Left lung (tissue), 10 donors: ENCODE measurements around the gene CCDC200. TPM values are rescaled to one million over a fixed set of nuclear protein-coding genes. Genes with fewer than 3 reads are reported as not detected.
"Not testable (repeated sequence)": the region's sequence is repeated elsewhere in the genome, so short reads cannot be mapped to it uniquely, and the experiment has no call there.

ENCODE experiments used
- ATAC-seq: fragments of 200-7000 bp; cut with Tn5 transposase; one replicate; pipeline ENCODE4 v1.9.1; 2020; ENCODE audit warnings: moderate library complexity
- DNase-seq, 4 donors: peaks; one replicate each; pipeline ENCODE4 v3.0.0-alpha.2; 2013 to 2020
- H3K27ac ChIP-seq, 2 donors: fragments of 200-600 bp; sonication (generic) in 1 of 2; one replicate each; pipeline versions ENCODE4 v1.5.0 to v1.8.0; 2020 to 2021
- H3K27me3 ChIP-seq, 2 donors: fragments of 200-600 bp; sonication (generic) in 1 of 2; one replicate each; pipeline versions ENCODE4 v1.5.0 to v1.8.0; 2020 to 2021
- H3K36me3 ChIP-seq, 2 donors: fragments of 200-600 bp; sonication (generic) in 1 of 2; one replicate each; pipeline versions ENCODE4 v1.5.0 to v1.8.0; 2020 to 2021
- H3K4me1 ChIP-seq, 2 donors: fragments of 200-600 bp; one replicate each; pipeline ENCODE4 v1.8.0; 2021
- H3K4me3 ChIP-seq, 2 donors: fragments of 200-600 bp; sonication (generic) in 1 of 2; one replicate each; pipeline versions ENCODE4 v1.5.0 to v1.8.0; 2020 to 2021; ENCODE audit warnings: mild to moderate bottlenecking in 1 of 2
- H3K9me3 ChIP-seq, 2 donors: fragments of 200-600 bp; sonication (generic) in 1 of 2; one replicate each; pipeline versions ENCODE4 v1.5.0 to v1.8.0; 2020 to 2021
- intact Hi-C, 2 donors: fragments of 100-400 bp; cut with DNase I; formaldehyde crosslinking; loops; one replicate each; pipeline versions ENCODE4 v1.11.2 to v1.14.2; 2022
- polyA plus RNA-seq, 6 donors: library from polyadenylated mRNA; unstranded; fragments of 120-200 nt; gene quantifications; one replicate each; pipeline ENCODE4 v1.2.1, GENCODE V29; 2013; ENCODE audit not compliant: insufficient read length in 6 of 6
- total RNA-seq, 2 donors: library from RNA; stranded (reverse); fragmentation: NEBNext Ultra II Directional; extraction: Animal tissue kit (Norgen Biotek cat#: 25700); gene quantifications; one replicate each; pipeline ENCODE4 v1.2.1, GENCODE V29; 2021
- TF ChIP-seq, protein P1 (sequence below), 2 donors: fragments of 200-600 bp; sonication (generic) in 1 of 2; IDR thresholded peaks; one replicate each; pipeline versions ENCODE4 v1.5.0 to v1.8.0; 2021; ENCODE audit warnings: antibody characterized with exemption in 2 of 2
- donor health status: DM: no; HTN: yes; CAD: no.
- donor health status: DM: no; HTN: no; CAD: no.

CCDC200 gene
- total and polyA plus RNA-seq, 8 donors, result 0.37 to 23.6 (median 16.8) TPM; not detected in 1

DNA sequence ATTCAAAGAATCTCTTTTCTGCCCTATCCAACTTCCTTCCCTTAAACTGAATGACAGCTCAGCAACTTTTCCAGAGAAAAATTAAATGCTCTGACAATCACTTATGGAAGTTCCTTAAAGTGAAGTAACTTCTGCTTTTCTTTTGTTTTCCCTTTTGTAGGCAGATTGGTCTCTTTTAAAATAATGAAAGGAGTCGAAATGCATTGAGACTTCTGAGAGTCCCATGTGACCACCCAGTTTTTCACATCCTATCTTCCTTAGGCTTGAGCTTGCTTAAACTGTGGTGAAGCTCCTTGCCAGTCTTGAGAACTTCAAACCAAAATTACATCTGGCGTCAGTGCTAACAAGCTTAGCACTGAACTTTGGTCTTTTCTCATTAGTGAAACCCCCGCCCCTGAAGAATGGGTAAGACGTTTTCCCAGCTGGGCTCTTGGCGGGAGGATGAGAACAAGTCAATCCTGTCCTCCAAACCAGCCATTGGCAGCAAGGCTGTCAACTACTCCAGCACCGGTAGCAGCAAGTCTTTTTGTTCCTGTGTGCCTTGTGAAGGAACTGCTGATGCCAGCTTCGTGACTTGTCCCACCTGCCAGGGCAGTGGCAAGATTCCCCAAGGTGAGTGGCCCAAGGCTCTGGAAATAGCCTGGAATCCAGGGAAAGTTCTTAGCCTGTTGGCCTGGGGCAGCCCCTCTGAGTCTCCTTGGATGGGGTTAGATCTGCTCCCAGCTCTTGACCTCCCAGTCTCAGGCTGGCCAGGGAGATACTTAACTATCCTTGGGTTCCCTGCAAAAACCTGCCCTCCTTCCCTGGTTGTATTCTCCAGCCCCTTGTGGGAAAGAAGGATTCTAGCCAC, 15.6 kb downstream of the CCDC200 start:
- Histone ChIP-seq H3K9me3 (no peaks in the 10 kb centered on the region), H3K36me3 (peaks cover 4 to 71% of the 10 kb centered on the region in 2 donors), H3K27ac (peak overlapping the region; percentile 87), H3K4me1 (peaks cover 6 to 37% of the 10 kb centered on the region in 2 donors), H3K27me3 (no peaks in the 10 kb centered on the region), H3K4me3 (peak overlapping the region; percentile 47 to 75)
- DNase-seq (peak in 1 of 4 donors; percentile 6), ATAC-seq (peak; percentile 5)
- TF ChIP-seq, protein P1, sequence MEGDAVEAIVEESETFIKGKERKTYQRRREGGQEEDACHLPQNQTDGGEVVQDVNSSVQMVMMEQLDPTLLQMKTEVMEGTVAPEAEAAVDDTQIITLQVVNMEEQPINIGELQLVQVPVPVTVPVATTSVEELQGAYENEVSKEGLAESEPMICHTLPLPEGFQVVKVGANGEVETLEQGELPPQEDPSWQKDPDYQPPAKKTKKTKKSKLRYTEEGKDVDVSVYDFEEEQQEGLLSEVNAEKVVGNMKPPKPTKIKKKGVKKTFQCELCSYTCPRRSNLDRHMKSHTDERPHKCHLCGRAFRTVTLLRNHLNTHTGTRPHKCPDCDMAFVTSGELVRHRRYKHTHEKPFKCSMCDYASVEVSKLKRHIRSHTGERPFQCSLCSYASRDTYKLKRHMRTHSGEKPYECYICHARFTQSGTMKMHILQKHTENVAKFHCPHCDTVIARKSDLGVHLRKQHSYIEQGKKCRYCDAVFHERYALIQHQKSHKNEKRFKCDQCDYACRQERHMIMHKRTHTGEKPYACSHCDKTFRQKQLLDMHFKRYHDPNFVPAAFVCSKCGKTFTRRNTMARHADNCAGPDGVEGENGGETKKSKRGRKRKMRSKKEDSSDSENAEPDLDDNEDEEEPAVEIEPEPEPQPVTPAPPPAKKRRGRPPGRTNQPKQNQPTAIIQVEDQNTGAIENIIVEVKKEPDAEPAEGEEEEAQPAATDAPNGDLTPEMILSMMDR (IDR thresholded peaks at IDR 0.05), result no peak
- intact Hi-C loops, result no loop called here

DNA sequence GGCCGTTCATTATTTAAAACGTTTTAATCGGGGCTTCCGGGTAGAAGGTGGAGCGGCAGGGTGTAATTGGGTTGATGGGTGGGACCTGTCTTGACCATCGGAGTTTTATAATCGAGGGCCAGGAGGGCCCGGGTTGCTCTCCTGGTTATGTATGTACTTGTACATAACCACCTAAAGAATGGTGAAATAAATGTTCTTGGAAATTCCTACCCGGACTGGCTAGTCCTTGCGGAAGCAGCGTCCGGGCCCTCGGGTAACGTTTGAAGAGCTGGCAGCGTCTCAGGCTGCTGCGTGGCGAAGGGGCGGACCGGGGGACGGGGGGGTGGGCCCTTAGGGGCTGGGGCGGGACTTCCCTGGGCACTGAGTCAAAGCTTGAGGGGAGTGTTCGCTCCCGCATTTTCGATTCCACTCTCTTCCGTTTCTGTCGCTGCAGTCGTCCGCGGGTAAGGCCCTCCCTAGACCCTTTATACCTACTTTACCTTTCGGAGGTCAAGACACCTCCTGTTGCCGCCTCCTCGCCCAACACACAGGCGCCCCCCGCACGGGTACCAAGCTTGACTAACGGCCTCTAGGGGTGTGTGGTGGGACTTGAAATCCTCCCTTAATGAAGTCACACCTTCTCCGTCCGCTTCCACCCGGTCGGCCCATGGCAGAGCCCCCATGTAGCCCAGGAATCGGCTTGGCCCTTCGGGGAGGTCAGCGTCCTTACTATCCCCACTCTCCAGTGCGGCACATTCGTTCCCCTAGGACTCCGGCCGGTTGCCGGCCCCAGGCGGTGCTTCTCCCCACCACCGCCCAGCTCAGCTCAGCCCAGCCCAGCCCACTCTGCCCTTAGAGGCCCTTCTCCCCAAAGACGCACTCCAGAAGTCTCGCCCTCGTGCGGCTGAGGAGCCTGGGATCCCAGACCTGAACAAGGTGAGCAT, 16.7 kb downstream of the CCDC200 start, which contains the start of gene TMEM106A:
Gene TMEM106A, plus strand, starts transcription at position 396 of the 923 bp plus-strand sequence. CDS start 1,167 bp downstream, outside the sequence.
- H3K4me3 ChIP-seq, result peak within 1 kb of the TSS; percentile 47 to 75
- H3K36me3 ChIP-seq, result peaks cover 4 to 71% of the 10 kb centered on the region in 2 donors
- no peaks in the 10 kb centered on the region for H3K27me3 ChIP-seq
- H3K9me3 ChIP-seq, result no peaks in the 10 kb centered on the region
- DNase-seq (peak; percentile 87 to 95 (median 89)), ATAC-seq (peak; percentile 93)
- intact Hi-C loops, result no loop called here
- peaks cover 6 to 37% of the 10 kb centered on the region in 2 donors for H3K4me1 ChIP-seq
- H3K27ac ChIP-seq, result peak within 1 kb of the TSS; percentile 87
- TF ChIP-seq, protein P1 (IDR thresholded peaks at IDR 0.05), result peak; percentile 14 to 27

DNA sequence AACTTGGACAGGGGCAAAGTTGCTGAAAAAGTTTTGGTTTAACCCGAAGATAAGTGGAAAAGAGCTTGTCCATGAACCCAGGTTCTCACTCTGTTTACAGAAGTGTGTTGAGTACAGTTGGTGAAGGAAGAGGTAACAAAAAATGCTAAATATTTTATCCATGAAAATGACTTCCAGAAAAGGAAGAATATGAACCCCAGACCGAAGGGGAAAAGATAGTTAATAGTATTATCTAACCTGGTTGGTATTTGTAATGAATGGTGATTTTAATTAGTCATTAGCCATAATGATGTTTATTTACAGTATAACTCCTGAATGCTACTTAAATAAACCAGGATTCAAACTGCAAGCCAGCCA, 17.3 kb downstream of the CCDC200 start:
- H3K36me3 ChIP-seq, result peaks cover 4 to 71% of the 10 kb centered on the region in 2 donors
- intact Hi-C loops, result no loop called here

DNA sequence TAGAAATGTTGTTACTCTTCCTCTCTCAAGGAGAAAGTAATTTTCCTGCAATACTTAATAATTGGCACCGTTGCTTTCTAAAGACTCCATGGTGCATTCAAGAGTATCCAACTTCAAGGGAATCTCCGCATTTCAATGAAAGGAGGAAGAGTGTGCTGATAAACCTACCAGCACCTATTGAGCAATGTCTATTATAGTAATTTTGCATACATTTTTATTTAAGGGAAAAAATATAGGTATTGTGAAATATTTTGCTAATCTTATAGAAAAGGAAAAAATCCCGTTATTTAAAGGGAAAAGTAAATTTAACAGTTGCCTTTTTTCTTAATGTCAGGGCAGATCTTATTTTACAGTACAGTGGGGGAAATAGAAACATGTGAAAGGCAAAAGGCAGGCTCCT, 17.8 kb downstream of the CCDC200 start:
- ATAC-seq, result no peak
- peak overlapping the region in 1 of 2 donors; percentile 75 for H3K4me3 ChIP-seq
- intact Hi-C loops, result no loop called here

More for the DNA sequence above, 17.3 kb downstream of the CCDC200 start:
- TF ChIP-seq, protein P1 (IDR thresholded peaks at IDR 0.05), result no peak
- Histone ChIP-seq H3K4me1 (peaks cover 6 to 37% of the 10 kb centered on the region in 2 donors), H3K9me3 (no peaks in the 10 kb centered on the region), H3K27ac (peak overlapping the region; percentile 87), H3K27me3 (no peaks in the 10 kb centered on the region), H3K4me3 (peak overlapping the region; percentile 47 to 75)
- ATAC-seq (no peak), DNase-seq (peak in 1 of 4 donors; percentile 1)

DNA sequence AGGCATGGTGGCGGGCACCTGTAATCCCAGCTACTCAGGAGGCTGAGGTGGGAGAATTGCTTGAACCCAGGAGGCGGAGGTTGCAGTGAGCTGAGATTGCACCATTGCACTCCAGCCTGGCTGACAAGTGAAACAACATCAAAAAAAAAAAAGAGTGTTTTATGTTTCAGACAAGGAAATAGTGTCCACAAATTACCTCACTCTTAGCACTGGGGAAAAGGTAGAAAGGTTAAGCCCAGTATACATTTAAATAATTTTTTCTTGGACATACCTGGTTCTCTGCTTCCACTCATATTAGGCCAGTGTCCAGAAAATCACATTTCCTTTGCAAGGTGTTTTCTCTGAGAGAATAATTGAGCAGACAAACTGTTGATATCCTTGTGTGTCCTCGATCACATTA, 25.4 kb downstream of the CCDC200 start:
- H3K9me3 ChIP-seq, H3K4me1 ChIP-seq, H3K4me3 ChIP-seq, H3K27ac ChIP-seq, DNase-seq, intact Hi-C loops, H3K27me3 ChIP-seq, ATAC-seq: not testable (repeated sequence)
- peaks cover 0 to 100% of the 10 kb centered on the region in 2 donors for H3K36me3 ChIP-seq

More for the DNA sequence above, 17.8 kb downstream of the CCDC200 start:
- H3K36me3 ChIP-seq, result peaks cover 4 to 71% of the 10 kb centered on the region in 2 donors
- H3K27ac ChIP-seq, result peak overlapping the region; percentile 87
- no peaks in the 10 kb centered on the region for H3K27me3 ChIP-seq
- H3K4me1 ChIP-seq, result peaks cover 6 to 37% of the 10 kb centered on the region in 2 donors
- DNase-seq, result no peak
- TF ChIP-seq, protein P1 (IDR thresholded peaks at IDR 0.05), result no peak
- H3K9me3 ChIP-seq, result no peaks in the 10 kb centered on the region
